ENCODE results near the gene JCAD. TPM values are rescaled to one million over a fixed set of nuclear protein-coding genes. Genes with fewer than 3 reads are reported as not detected.
"Not testable (repeated sequence)": the region's sequence is repeated elsewhere in the genome, so short reads cannot be mapped to it uniquely, and the experiment has no call there.

JCAD gene, protein sequence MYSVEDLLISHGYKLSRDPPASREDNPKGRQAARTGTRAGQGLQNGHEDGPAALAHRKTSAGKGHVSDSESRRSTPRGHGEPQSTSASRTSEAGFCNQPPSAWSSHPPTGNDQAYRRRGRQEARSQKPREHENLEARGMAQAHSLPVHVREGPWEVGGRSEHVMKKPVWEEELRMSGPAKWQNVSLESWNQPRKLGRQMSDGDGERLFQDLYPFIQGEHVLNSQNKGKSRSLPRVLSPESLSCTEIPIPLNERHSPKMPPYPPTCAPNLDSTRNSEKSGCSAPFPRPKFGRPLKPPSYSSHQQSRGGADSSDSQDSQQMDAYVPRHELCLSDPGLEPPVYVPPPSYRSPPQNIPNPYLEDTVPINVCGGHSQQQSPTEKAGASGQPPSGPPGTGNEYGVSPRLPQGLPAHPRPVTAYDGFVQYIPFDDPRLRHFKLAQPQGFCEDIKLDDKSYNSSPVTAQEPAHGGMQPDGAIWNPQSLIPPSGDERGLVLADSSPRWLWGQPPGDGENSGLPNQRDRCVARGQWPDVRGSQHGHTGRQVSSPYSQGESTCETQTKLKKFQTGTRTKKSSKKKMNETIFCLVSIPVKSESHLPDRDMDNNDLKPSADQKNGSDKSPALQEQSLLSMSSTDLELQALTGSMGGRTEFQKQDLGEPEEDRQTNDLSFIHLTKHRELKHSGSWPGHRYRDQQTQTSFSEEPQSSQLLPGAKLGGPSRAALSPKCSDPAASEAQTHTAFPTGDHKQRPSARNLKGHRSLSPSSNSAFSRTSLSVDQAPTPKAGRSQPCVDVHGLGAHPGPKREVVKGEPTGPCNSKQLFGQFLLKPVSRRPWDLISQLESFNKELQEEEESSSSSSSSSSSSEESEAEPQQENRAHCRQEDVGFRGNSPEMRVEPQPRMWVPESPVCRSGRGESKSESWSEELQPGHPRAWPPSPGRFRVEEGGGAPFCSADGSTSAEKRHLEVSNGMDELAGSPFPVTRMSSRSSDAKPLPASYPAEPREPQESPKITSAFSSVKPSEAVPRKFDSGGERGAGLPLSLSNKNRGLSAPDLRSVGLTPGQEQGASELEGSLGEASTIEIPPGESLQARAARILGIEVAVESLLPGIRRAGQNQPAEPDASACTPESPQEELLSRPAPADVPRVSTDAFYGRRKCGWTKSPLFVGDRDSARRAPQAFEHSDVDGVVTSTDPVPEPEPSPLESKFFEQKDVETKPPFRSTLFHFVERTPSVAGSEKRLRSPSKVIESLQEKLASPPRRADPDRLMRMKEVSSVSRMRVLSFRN (N-terminal part only)
- total RNA-seq = 10 to 100 TPM in 1 of 4 donors, 1 to 10 TPM in 2, under 1 TPM in 1; 0.91 to 23.1 (median 5.5) TPM

DNA sequence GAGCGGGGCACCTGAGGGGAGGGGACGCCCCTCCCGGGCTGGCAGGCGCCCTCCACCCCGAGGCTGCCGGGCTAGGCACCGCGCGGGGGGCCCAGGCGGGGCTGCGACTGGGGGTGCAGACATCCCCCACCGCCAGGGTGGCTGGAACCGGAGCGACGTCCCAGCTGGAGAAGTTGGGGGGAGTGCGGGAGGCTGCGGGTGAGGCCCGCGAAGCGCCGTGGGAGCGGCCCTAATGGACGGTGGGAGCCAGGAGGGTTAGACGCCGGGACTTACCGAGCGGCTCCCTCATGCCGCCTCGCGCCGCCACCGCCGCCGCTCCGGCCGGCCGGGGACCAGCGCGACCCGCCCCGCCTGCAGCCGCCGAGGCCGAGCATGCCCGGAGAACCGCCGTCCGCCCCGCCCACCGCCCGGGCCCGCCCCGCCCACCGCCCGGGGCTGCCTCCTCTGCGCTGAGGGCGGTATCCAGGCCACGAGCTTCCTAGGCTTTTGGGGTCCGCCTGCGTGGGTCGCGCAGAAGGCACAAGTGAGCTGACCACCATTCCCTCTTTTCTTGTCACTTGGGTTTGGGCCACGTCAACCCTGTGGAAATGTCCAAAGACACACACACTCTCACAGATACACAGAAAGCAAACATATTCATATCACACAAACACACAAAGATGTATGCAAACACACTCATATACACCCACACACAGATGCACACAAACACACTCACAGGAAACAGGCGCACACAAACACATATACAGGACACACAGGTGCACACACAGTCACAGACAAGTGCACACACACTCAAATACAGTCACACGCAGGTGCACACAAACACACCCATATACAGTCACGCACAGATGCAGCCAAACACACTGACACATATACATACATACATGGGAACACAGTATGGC, at the start of gene JCAD:
Gene JCAD, minus strand, starts transcription at position 378 of the 899 bp plus-strand sequence. CDS start 11,774 bp downstream, outside the sequence.
- Histone ChIP-seq H3K4me1 (peaks cover 0 to 39% (median 6%) of the 10 kb centered on the region in 3 donors), H3K4me3 (peak within 1 kb of the TSS; percentile 54 to 89 (median 66)), H3K36me3 (no peaks in the 10 kb centered on the region), H3K27me3 (peaks cover 0 to 41% (median 0%) of the 10 kb centered on the region in 4 donors), H3K27ac (peak within 1 kb of the TSS; percentile 78 to 95 (median 88)), H3K9me3 (no peaks in the 10 kb centered on the region)
- WGBS, 2 donors = 9 to 69% methylated on average over 3 to 12 of the region's 66 CpGs
- intact Hi-C loops (cut with DNase I) = no loop called here
- DNase-seq = no peak
- TF ChIP-seq POLR2A (IDR thresholded peaks at IDR 0.05) = peak in 2 of 4 donors; percentile 75 to 77
- TF ChIP-seq, protein P1, sequence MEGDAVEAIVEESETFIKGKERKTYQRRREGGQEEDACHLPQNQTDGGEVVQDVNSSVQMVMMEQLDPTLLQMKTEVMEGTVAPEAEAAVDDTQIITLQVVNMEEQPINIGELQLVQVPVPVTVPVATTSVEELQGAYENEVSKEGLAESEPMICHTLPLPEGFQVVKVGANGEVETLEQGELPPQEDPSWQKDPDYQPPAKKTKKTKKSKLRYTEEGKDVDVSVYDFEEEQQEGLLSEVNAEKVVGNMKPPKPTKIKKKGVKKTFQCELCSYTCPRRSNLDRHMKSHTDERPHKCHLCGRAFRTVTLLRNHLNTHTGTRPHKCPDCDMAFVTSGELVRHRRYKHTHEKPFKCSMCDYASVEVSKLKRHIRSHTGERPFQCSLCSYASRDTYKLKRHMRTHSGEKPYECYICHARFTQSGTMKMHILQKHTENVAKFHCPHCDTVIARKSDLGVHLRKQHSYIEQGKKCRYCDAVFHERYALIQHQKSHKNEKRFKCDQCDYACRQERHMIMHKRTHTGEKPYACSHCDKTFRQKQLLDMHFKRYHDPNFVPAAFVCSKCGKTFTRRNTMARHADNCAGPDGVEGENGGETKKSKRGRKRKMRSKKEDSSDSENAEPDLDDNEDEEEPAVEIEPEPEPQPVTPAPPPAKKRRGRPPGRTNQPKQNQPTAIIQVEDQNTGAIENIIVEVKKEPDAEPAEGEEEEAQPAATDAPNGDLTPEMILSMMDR (IDR thresholded peaks at IDR 0.05) = peak in 1 of 6 experiments; percentile 7

DNA sequence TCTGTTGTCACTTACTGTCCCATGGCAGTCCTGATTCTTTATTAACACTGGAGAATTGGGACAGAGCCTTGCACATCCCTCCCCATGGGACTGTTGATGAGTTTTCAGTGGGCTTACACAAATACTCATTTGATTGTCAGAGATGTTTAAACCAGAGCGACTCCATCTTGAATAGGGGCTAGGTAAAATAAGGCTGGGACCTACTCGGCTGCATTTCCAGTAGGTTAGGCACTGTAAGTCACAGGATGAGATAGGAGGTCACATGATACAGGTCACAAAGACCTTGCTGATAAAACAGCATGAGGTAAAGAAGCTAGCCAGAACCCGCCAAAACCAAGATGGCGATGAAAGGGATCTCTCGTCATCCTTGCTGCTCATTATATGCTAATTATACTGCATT, 47.6 kb upstream of the JCAD start:
- no peaks in the 10 kb centered on the region for H3K4me1 ChIP-seq
- DNase-seq = no peak
- 90 to 94% methylated on average over 4 to 5 of the region's 5 CpGs for WGBS, 2 donors
- no peak overlapping the region for H3K4me3 ChIP-seq
- no peaks in the 10 kb centered on the region for H3K27me3 ChIP-seq
- H3K9me3 ChIP-seq = no peaks in the 10 kb centered on the region
- intact Hi-C loops (cut with DNase I) = no loop called here
- no peak overlapping the region for H3K27ac ChIP-seq
- no peaks in the 10 kb centered on the region for H3K36me3 ChIP-seq
- TF ChIP-seq, protein P1 (IDR thresholded peaks at IDR 0.05) = no peak
- no peak for TF ChIP-seq POLR2A (IDR thresholded peaks at IDR 0.05)

DNA sequence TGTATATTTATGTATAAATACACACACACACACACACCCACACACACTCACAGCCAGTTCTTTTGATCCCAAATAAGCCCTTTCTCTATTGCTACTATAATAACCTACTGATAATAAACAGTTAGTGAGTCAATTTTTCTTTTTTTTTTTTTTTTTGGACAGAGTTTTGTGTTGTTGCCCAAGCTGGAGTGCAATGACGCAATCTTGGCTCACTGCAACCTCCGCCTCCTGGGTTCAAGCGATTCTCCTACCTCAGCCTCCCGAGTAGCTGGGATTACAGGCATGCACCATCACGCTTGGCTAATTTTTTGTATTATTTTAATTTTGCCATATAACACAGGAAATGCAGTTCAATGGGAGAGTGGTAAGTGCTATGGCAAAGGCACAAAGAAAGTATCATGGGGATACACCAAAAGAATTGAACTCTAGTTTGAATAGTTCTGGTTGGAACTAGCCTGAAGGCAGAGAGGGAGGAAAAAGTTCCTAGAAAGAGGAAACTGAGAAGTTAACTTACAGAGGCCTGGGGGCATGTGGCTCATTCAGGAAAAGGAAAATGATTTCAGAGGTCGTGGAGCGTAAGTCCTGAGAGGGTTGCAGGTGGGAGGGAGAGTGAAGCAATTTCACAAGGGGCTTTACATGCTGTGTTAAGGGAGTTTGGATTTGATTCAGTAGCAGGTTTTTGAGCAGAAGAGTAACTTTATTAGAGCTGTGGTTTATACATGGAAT, 44.4 kb upstream of the JCAD start:
- intact Hi-C loops (cut with DNase I) = no loop called here
- peaks cover 0 to 3% (median 0%) of the 10 kb centered on the region in 3 donors for H3K4me1 ChIP-seq
- H3K36me3 ChIP-seq = no peaks in the 10 kb centered on the region
- no peaks in the 10 kb centered on the region for H3K9me3 ChIP-seq
- no peak for TF ChIP-seq POLR2A (IDR thresholded peaks at IDR 0.05)
- TF ChIP-seq, protein P1 (IDR thresholded peaks at IDR 0.05) = no peak
- H3K27me3 ChIP-seq = no peaks in the 10 kb centered on the region
- no peak overlapping the region for H3K4me3 ChIP-seq
- 25 to 40% methylated on average over 7 of the region's 7 CpGs for WGBS, 2 donors
- no peak overlapping the region for H3K27ac ChIP-seq
- no peak for DNase-seq

DNA sequence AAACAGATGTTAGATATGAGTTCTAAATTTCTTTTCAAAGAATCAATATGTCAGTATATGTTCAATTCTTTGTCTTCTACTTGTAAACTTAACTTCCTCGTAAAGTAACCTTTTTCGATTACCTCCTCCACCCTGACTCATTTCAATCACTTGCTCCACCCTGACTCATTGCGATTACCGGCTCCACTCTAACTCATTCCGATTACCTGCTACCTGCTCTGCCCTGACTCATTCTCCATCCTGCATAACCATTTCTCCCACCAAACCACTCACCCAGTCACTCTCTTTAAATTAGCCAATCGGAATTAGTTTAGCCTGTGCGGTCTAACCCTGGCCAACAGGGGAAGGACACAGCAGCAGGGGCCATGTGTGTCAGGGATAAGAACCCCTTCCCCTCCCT, 40.3 kb upstream of the JCAD start:
- H3K4me1 ChIP-seq; H3K27me3 ChIP-seq; H3K27ac ChIP-seq; intact Hi-C loops (cut with DNase I); H3K36me3 ChIP-seq; H3K9me3 ChIP-seq; H3K4me3 ChIP-seq; DNase-seq: not testable (repeated sequence)
- 45 to 46% methylated on average over 7 of the region's 7 CpGs for whole genome bisulfite sequencing, 2 donors
